Loucy (cell line): Measurements from ENCODE around the gene PROZ.

Source experiments
- H2AFZ ChIP-seq: fragments of 200-600 bp; sonication (generic); 2 replicates; pipeline ENCODE4 v1.6.0; 2016; ENCODE audit warnings: antibody characterized with exemption, mild to moderate bottlenecking, low read length, moderate library complexity
- H3F3A ChIP-seq: fragments of 200-600 bp; 2 replicates; pipeline ENCODE4 v1.6.0; 2016; ENCODE audit warnings: antibody characterized with exemption, low read depth, mild to moderate bottlenecking
- H3K27me3 ChIP-seq: fragments of 200-600 bp; sonication (generic); 2 replicates; pipeline ENCODE4 v1.6.1; 2014; ENCODE audit warnings: low read length, mild to moderate bottlenecking; ENCODE audit not compliant: insufficient read depth, poor library complexity, severe bottlenecking
- H3K36me3 ChIP-seq: fragments of 200-600 bp; sonication (generic); 2 replicates; pipeline ENCODE4 v1.6.1; 2016; ENCODE audit warnings: low read length; ENCODE audit not compliant: insufficient read depth
- H3K4me1 ChIP-seq: fragments of 200-600 bp; sonication (generic); 2 replicates; pipeline ENCODE4 v1.5.1; 2014; ENCODE audit warnings: low read length, mild to moderate bottlenecking; ENCODE audit not compliant: insufficient read depth, poor library complexity, severe bottlenecking
- H3K4me2 ChIP-seq: fragments of 200-600 bp; sonication (generic); 2 replicates; pipeline ENCODE4 v1.6.0; 2014; ENCODE audit warnings: antibody characterized with exemption, low read length, low read depth, mild to moderate bottlenecking; ENCODE audit not compliant: poor library complexity, severe bottlenecking
- H3K4me3 ChIP-seq: fragments of 200-600 bp; sonication (generic); 2 replicates; pipeline ENCODE4 v1.5.1; 2014; ENCODE audit warnings: low read length, mild to moderate bottlenecking, mixed read lengths; ENCODE audit not compliant: poor library complexity, severe bottlenecking
- H3K79me2 ChIP-seq: fragments of 200-600 bp; sonication (generic); 2 replicates; pipeline ENCODE4 v1.6.1; 2014; ENCODE audit warnings: low read length; ENCODE audit not compliant: insufficient read depth
- H3K9ac ChIP-seq: fragments of 200-600 bp; sonication (generic); 2 replicates; pipeline ENCODE4 v1.6.0; 2014; ENCODE audit warnings: mild to moderate bottlenecking, low read depth, low read length, moderate library complexity; ENCODE audit not compliant: poor library complexity, severe bottlenecking
- H3K9me2 ChIP-seq: fragments of 200-600 bp; sonication (generic); replicated peaks from 2 replicates; pipeline ENCODE4 v1.6.1; 2016; ENCODE audit warnings: low read depth, low read length, mixed read lengths
- H3K9me3 ChIP-seq: fragments of 200-600 bp; sonication (generic); 2 replicates; pipeline ENCODE4 v1.6.1; 2014; ENCODE audit warnings: mild to moderate bottlenecking, antibody characterized with exemption, low read length, low read depth; ENCODE audit not compliant: insufficient read depth
- H4K20me1 ChIP-seq: fragments of 200-600 bp; sonication (generic); 2 replicates; pipeline ENCODE4 v1.6.0; 2014; ENCODE audit warnings: antibody characterized with exemption, low read length, mild to moderate bottlenecking; ENCODE audit not compliant: insufficient read depth, poor library complexity, severe bottlenecking
- EZH2phosphoT487 ChIP-seq: fragments of 200-600 bp; IDR thresholded peaks from 2 replicates; pipeline ENCODE4 v1.6.1; 2018; ENCODE audit warnings: antibody characterized with exemption, mild to moderate bottlenecking, moderate library complexity, borderline replicate concordance
- TF ChIP-seq, protein P1 (sequence below): fragments of 200-600 bp; sonication (generic); conservative IDR thresholded peaks from 2 replicates; pipeline ENCODE4 v1.5.1; 2014; ENCODE audit warnings: mild to moderate bottlenecking, antibody characterized with exemption, low read length

The PROZ gene

DNA sequence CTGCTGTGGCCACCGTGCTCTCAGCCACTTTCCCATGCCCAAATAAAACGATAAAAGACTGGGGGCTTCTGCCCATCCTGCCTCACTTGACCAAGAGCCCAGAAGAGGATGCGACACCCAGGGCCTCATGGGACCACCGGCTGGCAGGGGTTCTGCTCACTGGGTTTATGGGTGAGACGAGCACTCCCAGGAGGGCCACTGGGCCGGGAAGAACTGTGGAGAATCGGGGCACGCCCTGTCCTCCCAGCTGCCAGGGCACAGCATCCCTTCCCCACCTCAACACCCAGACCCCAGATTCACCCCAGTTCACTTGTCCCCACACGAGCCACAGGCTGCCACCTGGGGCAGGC lies 40.6 kb upstream of the PROZ start:
- Histone ChIP-seq H3K79me2 (no peaks in the 10 kb centered on the region), H3K4me3 (no peak overlapping the region), H3K9me3 (no peaks in the 10 kb centered on the region), H3K4me1 (peaks cover 4% of the 10 kb centered on the region), H3K9ac (no peak overlapping the region), H3K36me3 (no peaks in the 10 kb centered on the region), H3F3A (no peaks in the 10 kb centered on the region), H4K20me1 (no peaks in the 10 kb centered on the region), H3K9me2 (no peaks in the 10 kb centered on the region), H3K4me2 (no peak overlapping the region), H3K27me3 (no peaks in the 10 kb centered on the region), H2AFZ (no peak overlapping the region)
- TF ChIP-seq EZH2phosphoT487 = no peak
- TF ChIP-seq, protein P1, sequence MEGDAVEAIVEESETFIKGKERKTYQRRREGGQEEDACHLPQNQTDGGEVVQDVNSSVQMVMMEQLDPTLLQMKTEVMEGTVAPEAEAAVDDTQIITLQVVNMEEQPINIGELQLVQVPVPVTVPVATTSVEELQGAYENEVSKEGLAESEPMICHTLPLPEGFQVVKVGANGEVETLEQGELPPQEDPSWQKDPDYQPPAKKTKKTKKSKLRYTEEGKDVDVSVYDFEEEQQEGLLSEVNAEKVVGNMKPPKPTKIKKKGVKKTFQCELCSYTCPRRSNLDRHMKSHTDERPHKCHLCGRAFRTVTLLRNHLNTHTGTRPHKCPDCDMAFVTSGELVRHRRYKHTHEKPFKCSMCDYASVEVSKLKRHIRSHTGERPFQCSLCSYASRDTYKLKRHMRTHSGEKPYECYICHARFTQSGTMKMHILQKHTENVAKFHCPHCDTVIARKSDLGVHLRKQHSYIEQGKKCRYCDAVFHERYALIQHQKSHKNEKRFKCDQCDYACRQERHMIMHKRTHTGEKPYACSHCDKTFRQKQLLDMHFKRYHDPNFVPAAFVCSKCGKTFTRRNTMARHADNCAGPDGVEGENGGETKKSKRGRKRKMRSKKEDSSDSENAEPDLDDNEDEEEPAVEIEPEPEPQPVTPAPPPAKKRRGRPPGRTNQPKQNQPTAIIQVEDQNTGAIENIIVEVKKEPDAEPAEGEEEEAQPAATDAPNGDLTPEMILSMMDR = no peak

DNA sequence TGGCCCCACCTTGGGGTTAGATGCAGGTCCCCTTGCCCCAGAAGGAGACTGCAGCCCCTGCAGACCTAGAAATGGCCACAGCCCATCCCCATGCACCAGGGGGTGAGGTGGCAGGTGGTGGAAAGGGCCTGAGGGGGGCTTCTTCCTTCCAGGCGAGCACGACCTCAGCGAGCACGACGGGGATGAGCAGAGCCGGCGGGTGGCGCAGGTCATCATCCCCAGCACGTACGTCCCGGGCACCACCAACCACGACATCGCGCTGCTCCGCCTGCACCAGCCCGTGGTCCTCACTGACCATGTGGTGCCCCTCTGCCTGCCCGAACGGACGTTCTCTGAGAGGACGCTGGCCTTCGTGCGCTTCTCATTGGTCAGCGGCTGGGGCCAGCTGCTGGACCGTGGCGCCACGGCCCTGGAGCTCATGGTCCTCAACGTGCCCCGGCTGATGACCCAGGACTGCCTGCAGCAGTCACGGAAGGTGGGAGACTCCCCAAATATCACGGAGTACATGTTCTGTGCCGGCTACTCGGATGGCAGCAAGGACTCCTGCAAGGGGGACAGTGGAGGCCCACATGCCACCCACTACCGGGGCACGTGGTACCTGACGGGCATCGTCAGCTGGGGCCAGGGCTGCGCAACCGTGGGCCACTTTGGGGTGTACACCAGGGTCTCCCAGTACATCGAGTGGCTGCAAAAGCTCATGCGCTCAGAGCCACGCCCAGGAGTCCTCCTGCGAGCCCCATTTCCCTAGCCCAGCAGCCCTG lies 40.0 kb upstream of the PROZ start:
- H3F3A ChIP-seq = no peaks in the 10 kb centered on the region
- no peaks in the 10 kb centered on the region for H3K27me3 ChIP-seq
- no peak overlapping the region for H3K4me3 ChIP-seq
- no peak overlapping the region for H3K9ac ChIP-seq
- no peak overlapping the region for H3K4me2 ChIP-seq
- H3K9me2 ChIP-seq = no peaks in the 10 kb centered on the region
- H3K4me1 ChIP-seq = peaks cover 3% of the 10 kb centered on the region
- no peaks in the 10 kb centered on the region for H3K36me3 ChIP-seq
- H3K79me2 ChIP-seq = no peaks in the 10 kb centered on the region
- no peak overlapping the region for H2AFZ ChIP-seq
- H4K20me1 ChIP-seq = no peaks in the 10 kb centered on the region
- no peaks in the 10 kb centered on the region for H3K9me3 ChIP-seq
- TF ChIP-seq, protein P1 = no peak
- TF ChIP-seq EZH2phosphoT487 = no peak

DNA sequence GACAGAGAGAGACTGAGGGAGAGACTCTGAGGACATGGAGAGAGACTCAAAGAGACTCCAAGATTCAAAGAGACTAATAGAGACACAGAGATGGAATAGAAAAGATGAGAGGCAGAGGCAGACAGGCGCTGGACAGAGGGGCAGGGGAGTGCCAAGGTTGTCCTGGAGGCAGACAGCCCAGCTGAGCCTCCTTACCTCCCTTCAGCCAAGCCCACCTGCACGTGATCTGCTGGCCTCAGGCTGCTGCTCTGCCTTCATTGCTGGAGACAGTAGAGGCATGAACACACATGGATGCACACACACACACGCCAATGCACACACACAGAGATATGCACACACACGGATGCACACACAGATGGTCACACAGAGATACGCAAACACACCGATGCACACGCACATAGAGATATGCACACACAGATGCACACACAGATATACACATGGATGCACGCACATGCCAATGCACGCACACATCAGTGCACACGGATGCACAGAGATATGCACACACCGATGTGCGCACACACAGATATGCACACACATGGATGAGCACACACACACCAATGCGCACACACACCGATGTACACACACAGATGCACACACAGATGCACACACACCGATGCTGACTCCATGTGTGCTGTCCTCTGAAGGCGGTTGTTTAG lies 39.2 kb upstream of the PROZ start:
- Histone ChIP-seq H3F3A (no peaks in the 10 kb centered on the region), H3K4me1 (no peaks in the 10 kb centered on the region), H3K79me2 (no peaks in the 10 kb centered on the region), H4K20me1 (no peaks in the 10 kb centered on the region), H3K4me2 (no peak overlapping the region), H3K4me3 (no peak overlapping the region), H2AFZ (no peak overlapping the region), H3K9me3 (no peaks in the 10 kb centered on the region), H3K9me2 (no peaks in the 10 kb centered on the region), H3K36me3 (no peaks in the 10 kb centered on the region), H3K9ac (no peak overlapping the region), H3K27me3 (no peaks in the 10 kb centered on the region)
- TF ChIP-seq, protein P1 = no peak
- TF ChIP-seq EZH2phosphoT487 = no peak
